GM21529 (cell line): Measurements from ENCODE around the gene LTB4R.
A peak's percentile ranks its signal among the peaks of the same experiment; 100 is the strongest.

Experiments
- ATAC-seq: cut with Tn5 transposase; IDR thresholded peaks from one replicate; pipeline ENCODE4 v1.9.1; 2021; ENCODE audit not compliant: unreplicated experiment

LTB4R gene, protein sequence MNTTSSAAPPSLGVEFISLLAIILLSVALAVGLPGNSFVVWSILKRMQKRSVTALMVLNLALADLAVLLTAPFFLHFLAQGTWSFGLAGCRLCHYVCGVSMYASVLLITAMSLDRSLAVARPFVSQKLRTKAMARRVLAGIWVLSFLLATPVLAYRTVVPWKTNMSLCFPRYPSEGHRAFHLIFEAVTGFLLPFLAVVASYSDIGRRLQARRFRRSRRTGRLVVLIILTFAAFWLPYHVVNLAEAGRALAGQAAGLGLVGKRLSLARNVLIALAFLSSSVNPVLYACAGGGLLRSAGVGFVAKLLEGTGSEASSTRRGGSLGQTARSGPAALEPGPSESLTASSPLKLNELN

DNA sequence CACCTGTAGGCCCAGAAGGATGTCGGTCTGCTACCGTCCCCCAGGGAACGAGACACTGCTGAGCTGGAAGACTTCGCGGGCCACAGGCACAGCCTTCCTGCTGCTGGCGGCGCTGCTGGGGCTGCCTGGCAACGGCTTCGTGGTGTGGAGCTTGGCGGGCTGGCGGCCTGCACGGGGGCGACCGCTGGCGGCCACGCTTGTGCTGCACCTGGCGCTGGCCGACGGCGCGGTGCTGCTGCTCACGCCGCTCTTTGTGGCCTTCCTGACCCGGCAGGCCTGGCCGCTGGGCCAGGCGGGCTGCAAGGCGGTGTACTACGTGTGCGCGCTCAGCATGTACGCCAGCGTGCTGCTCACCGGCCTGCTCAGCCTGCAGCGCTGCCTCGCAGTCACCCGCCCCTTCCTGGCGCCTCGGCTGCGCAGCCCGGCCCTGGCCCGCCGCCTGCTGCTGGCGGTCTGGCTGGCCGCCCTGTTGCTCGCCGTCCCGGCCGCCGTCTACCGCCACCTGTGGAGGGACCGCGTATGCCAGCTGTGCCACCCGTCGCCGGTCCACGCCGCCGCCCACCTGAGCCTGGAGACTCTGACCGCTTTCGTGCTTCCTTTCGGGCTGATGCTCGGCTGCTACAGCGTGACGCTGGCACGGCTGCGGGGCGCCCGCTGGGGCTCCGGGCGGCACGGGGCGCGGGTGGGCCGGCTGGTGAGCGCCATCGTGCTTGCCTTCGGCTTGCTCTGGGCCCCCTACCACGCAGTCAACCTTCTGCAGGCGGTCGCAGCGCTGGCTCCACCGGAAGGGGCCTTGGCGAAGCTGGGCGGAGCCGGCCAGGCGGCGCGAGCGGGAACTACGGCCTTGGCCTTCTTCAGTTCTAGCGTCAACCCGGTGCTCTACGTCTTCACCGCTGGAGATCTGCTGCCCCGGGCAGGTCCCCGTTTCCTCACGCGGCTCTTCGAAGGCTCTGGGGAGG, at the start of gene LTB4R:
Gene LTB4R (plus strand): TSS at position 857 of the 959 bp plus-strand sequence. CDS start 4,150 bp downstream, outside the sequence.
- ATAC-seq, result peak; percentile 58

DNA sequence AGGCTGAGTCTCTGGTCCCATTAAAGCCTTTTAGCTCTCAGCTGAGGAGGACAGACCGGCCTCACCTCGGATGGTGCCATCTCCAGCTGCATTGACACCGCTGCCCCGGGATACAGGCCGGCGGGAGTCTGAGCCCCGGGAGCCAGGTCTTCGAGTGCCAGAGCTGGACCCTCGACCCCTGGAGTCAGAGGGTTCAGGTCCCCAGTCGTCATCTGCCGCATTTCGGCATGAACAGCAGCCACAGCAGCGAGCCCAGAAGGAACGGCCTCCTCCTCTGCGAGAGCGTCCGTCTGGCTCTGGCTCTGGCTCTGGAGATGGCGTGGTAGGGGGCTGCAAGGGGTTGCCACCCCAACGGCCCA, 49.4 kb upstream of the LTB4R start:
- no peak for ATAC-seq

DNA sequence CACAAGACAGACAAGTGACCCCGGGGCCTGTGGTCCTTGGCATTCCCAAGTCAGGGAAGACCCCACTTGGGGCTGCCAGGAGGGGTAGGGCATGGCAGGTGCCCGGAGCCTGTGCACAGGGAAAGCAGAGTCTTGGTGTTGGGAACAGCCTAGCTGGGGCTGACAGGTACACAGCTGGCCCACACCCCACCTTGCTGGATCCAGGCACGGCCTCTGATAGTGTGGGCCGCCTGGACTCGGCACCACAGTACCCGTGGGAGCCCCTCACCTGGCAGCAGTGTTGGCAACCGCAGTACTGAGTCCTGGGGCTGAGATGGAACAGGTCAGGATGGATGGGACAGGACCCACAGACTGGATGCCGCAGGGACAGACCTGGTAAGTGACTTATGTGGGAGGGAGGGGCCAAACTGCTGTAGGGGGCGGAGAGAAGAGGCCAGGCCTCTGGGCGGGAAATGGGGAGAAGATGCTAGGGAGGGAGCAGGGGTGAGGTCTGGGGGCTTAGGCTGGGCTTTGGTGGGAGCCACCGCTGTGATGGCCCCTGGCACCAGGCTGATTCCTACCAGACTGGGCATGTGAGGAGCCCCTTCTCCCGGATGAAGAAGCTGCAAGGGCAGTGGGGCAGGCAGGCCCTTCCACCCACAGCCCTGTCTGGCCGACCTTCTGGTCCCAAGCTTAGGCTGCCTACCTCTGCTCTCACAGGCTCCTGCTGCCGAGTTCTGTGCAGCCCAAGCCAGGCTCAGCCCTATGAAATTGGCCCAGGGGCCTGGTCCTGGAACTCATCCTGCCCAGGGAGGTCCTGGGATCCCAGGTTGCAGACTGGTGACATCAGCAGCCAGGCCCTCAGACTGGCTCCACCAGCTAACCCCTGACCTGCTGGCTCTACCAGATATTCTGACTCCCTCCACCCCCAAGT, 48.2 kb upstream of the LTB4R start, which contains the start of gene TGM1:
Gene TGM1 (minus strand): TSS at position 357 of the 913 bp plus-strand sequence. CDS start 825 bp downstream, outside the sequence.
- no peak for ATAC-seq

DNA sequence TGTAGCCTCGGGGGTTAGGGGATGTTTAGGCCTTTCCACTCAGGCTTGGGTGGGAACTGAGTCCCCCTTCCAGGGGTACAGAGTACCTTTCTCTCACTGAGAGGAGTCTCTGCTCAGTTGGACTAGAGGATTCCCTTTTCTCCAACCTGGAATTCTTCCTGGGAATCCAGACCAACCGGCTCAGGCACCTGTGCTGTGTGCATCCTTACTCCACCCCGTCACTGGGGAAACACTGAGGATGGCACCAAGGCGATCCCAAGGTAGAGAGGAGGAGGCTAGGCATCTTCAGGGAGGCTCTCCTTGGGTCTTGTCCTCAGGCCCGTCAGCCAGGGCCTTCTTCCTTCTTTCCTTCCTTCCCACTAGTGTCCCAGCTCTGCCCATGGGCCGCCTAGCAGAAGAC, 47.5 kb upstream of the LTB4R start:
- ATAC-seq, result no peak

DNA sequence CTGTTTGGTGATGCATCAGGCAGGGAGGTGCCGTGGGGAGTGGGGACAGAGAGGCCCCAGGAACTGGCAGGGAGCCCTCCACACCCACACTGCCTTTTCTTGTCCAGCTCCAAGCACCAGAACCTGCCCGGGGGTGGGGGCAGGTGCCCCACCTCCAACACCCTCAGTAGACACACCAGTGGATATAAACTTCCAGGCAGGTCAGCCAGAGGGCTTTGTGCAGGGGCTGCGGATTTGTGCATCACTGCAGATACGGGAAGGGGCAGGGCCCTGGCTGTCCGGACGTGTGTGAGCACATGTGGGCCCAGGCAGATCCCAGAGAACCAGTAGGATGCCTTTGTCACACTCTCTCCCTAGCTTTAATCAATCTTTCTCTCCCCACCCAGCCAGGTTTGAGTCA, 47.0 kb upstream of the LTB4R start:
- no peak for ATAC-seq

DNA sequence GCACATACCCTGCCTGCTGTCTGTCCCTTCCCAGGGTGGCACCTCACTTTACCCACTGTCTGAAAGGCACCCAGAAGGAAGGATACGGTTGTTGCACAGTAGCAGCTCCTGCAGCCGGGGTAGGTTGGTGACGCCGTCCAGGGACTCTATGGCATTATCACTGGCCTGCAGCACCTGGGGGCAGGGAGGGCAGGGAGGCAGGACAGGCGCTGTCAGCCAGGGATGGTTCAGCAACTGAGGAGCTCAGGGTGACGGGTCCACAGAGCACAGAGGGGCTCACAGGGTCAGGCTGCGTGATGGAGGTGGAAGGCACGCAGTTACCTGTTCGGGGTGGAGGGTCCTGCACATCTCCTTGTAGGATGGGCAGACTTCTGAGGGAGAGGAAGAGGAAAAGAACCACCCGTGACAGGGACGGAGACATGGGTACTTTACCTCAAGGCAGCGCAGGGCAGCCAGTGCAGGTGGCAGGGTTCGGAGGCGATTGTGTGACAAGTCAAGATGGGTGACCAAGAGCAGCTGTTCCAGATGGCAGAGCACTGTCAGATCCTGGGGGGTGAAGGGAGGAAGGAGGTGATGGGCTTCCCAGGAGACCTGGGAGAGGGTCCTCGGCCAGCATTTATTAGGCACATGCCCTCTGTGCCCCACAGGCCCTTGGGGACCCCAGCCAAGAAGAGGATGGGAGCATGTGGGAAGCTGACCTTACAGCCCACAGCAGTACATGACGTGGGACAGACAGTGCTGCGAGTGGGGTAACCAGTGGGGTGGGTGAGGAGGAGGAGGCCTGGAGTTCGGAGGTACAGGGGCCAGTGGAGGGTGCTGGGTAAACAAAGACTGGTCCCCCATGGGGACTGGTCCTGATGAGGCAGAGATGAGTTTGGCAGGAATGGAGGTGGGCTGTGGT, 44.7 kb upstream of the LTB4R start:
- no peak for ATAC-seq

DNA sequence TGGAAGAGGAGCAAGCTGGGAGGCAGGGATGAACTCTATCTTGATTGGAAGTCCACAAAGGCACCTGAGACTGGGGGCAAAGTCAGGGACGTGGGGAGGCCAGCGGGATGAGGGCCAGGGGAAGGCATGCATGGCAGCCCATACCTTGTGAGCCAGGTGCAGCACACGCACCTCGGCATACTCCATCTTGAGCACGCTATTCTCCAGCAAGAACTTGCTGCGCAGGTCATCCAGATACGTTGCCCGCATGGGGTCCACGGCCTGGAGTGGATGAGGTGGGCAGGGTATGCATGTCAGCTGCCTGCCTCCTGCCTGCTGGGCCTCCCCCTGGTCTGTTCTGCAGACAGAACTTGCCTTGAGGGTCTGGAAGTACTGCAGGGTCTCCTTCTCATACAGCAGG, 43.8 kb upstream of the LTB4R start:
- no peak for ATAC-seq

DNA sequence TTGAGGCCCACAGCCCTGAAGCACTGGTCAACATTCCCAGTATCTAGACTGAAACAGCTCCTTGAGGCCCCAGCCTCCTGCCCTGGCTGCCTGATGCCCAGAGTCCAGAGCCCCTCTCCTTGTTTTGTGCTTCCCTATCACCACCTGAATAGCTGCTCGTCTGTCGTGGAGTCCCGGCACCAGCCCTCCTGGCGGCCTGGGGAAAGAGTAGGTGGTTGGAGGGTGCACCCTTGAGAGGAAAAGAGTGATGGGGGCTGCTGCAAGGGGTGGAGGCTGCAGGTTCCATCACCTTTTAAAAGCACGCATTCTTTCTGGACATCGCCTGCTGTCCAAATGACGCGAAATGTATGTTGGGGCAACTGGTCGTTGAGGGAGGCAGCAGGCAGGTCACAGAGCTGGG, 43.1 kb upstream of the LTB4R start:
- ATAC-seq, result no peak

DNA sequence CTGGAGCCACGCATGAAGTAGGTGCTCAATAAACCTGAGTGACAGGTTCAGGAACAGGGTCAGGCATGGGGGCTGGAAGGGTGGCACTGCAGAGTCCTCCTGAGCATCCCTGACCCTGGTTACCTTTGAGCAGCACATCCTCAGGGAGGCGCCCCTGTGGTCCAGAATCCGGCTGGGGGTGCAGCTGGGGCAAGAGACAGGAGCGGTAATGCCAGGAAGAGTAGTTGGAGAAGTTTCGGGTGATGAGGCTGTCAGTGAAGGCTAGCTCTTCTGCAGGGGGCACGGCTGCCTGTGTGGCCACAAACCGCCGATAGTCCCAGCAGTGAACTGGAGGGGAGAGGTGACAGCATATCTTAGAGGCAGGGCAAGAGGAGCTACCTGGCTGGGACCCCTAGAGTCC, 41.9 kb upstream of the LTB4R start:
- no peak for ATAC-seq

DNA sequence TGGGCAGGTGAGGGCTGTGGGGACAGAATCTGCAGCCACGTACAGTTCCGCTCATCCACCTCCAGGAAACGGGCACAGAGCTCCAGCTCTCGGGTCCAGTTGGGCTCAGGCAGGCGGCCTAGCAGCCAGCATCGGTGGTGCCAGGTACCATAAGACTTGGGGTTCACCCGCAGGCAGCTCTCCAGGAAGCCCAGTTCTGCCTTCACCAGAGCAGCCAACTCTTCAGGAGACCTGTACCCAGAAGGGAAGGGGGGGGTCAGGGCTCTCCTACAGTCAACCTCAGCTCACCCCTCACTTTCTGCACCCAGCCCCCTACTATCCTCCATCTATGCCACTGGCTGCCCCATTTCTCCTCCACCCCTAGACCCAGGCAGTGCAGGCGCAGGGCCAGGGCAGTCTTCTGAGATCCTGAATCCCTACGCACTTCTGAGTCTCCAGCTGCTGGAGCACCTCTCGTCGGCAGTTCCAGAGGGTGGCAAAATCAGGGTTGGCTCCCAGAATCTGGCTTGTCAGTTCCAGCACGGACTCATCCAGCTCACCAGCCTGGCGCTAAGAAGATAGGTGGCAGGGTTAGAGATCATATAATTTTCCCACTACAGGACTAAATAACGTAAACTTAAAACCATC, 41.3 kb upstream of the LTB4R start:
- ATAC-seq, result no peak

DNA sequence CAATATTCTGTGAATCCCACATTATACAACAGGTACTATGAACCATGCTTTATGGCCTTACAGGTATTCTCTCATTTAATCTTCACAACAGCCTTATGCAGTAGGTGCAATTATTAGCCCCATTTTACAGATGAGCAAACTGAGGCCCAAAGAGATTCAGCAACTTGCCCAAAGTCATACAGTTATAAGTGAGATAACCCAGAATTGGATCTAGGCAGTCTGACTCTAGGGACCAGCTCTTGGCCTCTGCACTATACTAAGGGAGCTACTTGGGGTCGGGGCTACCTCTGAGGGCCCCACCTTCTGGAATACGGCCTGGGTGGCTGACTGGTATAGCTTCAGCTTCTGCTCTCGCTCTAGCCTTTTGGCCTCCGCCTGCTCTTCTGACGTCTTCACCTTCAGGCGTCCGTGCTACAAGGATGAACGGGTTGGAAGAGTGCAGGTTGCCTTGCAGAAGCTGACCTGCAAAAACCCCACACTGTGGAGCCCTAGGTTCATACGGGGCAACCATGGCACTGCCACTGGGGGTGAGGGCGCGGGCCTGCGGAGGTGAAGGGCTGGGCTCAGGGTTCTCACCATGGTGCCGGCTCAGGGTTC, 40.7 kb upstream of the LTB4R start:
- no peak for ATAC-seq

DNA sequence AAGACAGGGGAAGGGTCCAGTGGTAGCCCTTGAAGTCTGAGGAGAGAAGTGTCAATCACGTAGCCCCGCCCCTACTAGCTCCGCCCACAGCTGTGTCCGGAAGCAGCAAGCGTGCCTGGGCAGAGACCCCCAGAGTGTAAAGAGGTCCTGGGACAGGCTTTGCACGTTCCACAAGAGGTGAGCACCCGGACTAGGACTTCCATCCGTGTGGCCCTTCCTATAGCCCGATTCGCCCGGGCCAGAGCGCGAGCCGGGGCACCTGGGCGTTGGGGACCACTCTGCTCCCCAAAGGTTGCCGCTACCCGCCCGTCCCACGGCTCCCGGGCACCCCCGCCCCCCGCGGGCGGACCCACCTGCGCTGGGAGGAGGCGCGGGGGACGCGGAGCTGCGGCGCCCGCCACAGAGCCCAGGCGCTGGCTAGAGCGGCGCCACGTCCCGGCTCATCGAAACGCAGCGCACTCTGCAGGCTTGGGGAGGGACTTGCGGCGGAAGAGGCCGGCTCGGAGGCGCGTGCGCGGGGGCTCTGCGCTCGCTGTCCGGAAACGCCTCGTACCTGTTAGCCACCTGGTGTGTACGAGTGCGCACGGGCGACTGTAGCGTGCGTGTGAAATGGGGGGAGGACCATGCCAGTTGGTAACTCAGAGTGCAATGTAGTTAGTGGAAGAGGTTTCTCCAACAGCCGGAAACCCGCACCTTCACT, 40.0 kb upstream of the LTB4R start, which contains the start of gene RABGGTA:
Gene RABGGTA (minus strand): TSS at position 464 of the 700 bp plus-strand sequence. CDS start 482 bp downstream, outside the sequence.
- peak; percentile 81 for ATAC-seq

DNA sequence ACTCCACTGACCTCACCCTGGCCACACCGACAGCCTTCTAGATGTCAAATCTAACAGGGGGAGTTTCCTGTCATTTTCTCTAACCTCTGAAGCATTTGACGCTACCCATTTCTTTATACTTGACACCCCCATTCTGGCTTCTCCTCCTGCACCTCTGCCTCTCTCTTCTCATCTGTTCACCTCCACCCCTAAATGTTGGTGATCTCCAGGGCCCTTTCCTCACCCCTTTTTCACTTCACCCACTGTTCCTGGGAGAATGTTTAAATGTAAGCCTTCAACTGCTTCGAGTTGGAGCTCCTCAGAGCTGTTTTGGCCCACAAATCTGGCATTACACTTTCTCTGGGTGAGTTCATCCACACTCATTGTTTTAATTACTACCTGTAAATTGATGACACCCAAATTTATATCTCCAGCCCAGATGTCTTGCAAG, 39.5 kb upstream of the LTB4R start:
- ATAC-seq, result no peak

DNA sequence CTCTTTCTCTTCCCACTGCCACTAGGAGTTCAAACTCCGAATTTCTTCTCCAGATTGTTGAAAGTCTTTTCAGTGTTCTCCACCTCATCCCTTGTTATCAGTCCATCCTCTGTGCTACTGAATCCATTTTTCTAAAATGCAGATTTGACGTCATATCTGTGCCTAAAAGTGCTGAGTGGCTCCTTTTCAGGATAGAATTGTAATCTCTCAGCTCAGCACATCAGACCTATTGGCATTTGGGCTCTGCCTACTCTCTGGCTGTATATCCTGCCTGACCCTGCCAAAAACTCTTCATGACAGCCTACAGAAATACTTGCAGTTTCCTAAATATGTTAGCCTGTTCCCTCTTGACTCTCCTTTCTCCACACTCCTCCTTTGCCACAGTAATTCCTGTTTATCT, 38.8 kb upstream of the LTB4R start:
- ATAC-seq, result no peak

DNA sequence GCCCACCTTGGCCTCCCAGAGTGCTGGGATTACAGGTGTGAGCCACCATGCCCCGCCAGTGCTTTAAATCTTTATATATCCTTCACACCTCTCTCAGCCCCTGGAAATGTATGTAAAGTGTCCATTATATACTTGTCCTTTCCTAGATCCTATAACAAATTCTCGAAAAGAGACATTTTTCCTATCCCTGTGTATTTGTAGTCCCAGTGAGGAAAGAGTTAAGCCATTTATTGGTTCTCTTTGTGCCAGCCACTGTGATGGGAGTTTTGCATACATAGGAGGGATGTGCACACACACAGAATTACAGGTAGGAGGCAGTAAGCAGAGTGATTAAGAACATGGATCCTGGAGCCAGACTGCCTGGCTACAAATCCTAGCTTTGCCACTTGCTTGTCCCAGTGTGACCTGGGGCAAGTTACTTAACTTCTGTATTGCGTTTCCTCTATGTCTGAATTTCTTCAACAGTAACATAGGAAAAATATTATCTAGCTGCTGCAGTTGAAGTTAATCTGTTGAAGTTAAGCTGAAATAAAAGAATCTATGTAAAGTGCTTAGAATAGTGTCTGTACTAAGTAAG, 37.8 kb upstream of the LTB4R start:
- ATAC-seq, result no peak

DNA sequence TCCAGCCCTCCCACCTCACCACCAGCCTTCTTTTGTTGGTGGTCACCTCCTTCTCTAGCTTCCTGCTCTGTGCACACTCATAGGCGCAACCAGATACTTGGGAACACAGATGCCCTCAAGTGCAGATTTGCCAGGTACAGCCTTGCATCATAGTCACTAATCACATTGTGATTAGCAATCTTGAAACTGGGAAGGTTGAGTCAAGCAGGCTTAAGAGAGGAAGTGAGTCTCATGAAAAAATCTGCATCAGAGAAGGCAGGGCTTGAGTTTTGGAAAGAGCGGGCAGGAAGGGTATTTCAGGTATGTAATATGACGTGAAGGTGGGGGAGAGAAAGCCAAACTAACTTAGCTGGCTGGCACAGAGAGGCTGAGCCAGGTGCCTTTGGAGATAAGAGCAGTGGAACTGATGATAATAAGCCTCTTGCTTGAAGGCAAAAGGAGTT, 37.2 kb upstream of the LTB4R start:
- ATAC-seq, result peak; percentile 43

DNA sequence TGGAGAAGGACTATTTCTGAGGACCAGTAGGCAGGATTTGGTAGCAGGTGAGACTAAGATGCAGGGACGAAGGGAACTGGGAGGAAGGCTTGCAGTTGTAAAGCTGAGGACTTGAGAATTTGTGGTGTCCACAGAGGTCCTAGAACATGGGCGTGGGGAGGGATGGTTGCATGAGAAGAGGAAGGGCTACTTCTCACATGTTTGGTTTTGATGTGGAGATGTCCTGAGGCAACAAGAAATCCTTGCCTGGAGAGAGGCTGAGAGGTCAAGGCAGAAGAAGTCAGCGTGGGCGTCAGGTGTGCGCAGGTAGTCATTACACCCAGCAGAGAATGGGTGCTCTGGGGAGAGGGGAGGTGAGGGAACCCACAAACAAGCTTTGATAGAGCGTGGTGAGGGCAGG, 34.2 kb upstream of the LTB4R start:
- ATAC-seq, result no peak
